22Rv1 (cell line): ENCODE data around the gene VWA8.

Experiments
- CTCF ChIP-seq: fragments of 450-650 bp; IDR thresholded peaks from 2 replicates; pipeline ENCODE4 v1.5.1; 2017; ENCODE audit warnings: mild to moderate bottlenecking
- ZFX ChIP-seq: fragments of 450-650 bp; IDR thresholded peaks from 2 replicates; pipeline ENCODE4 v1.6.1; 2017; ENCODE audit warnings: antibody characterized with exemption, borderline replicate concordance

- no peak for TF ChIP-seq CTCF
- TF ChIP-seq ZFX: no peak
Measured at GRCh38 chr13:41710771-41711170, 250.1 kb downstream of the VWA8 start.
